B cell (primary cell): ENCODE data around the gene MAP3K5. TPM values are rescaled to one million over a fixed set of nuclear protein-coding genes. Genes with fewer than 3 reads are reported as not detected.
"Not testable (repeated sequence)": the region's sequence is repeated elsewhere in the genome, so short reads cannot be mapped to it uniquely, and the experiment has no call there.

Source experiments
- ATAC-seq: fragments of 200-7000 bp; cut with Tn5 transposase; one replicate; pipeline ENCODE4 v1.10.0; 2021; ENCODE audit warnings: low read depth, mild to moderate bottlenecking, moderate number of reproducible peaks, moderate library complexity
- CTCF ChIA-PET: fragments of 350-600 bp; sonication (Branson Sonifier 250); formaldehyde crosslinking; loops from one replicate; lab custom pipeline; 2021; ENCODE audit warnings: antibody characterized with exemption, inconsistent platforms; lab: Charles Lee
- POLR2A ChIA-PET: fragments of 350-600 bp; sonication (Branson Sonifier 250); formaldehyde crosslinking; loops from one replicate; lab custom pipeline; 2021; ENCODE audit warnings: antibody characterized with exemption; lab: Charles Lee
- DNase-seq: peaks from one replicate; pipeline ENCODE4 v3.0.0; 2013
- H2AFZ ChIP-seq: 2 replicates; pipeline ENCODE4 v1.6.1; 2012; ENCODE audit warnings: mild to moderate bottlenecking, low read depth, low read length; ENCODE audit not compliant: insufficient read depth, poor library complexity, severe bottlenecking
- H3K27ac ChIP-seq, 2 donors: 1 replicate in 1 of 2; 2 replicates in 1 of 2; pipeline ENCODE4 v1.5.1; 2012 to 2013; ENCODE audit warnings: low read length in 2 of 2, mild to moderate bottlenecking in 2 of 2, moderate library complexity in 1 of 2
- H3K27me3 ChIP-seq, 4 experiments: fragments of 200-600 bp in 1 of 4; sonication (generic) in 1 of 4; replicated peaks in 1 of 4; 1 replicate in 2 of 4; 2 replicates in 2 of 4; pipeline versions ENCODE4 v1.6.1 to v1.7.0; 2013 to 2016; ENCODE audit warnings: low read length in 3 of 4, mild to moderate bottlenecking in 2 of 4, mixed read lengths in 1 of 4, moderate library complexity in 1 of 4; ENCODE audit not compliant: insufficient read depth in 4 of 4, control insufficient read depth in 3 of 4; ENCODE audit errors: control extremely low read depth in 1 of 4
- H3K36me3 ChIP-seq, 2 experiments: replicated peaks in 1 of 2; 1 replicate in 1 of 2; 2 replicates in 1 of 2; pipeline versions ENCODE4 v1.6.1 to v1.7.1; 2013; ENCODE audit warnings: low read length in 1 of 2; ENCODE audit not compliant: insufficient read depth in 2 of 2, control insufficient read depth in 1 of 2; ENCODE audit errors: control extremely low read depth in 1 of 2, extremely low read depth in 1 of 2
- H3K4me1 ChIP-seq, 2 donors: fragments of 200-600 bp in 1 of 2; sonication (generic) in 1 of 2; 1 replicate in 1 of 2; 2 replicates in 1 of 2; pipeline versions ENCODE4 v1.5.1 to v1.6.1; 2013 to 2017; ENCODE audit warnings: low read length in 2 of 2; ENCODE audit not compliant: control insufficient read depth in 2 of 2, insufficient read depth in 2 of 2
- H3K4me2 ChIP-seq: replicated peaks from 2 replicates; pipeline ENCODE3; 2012; ENCODE audit warnings: mild to moderate bottlenecking, low read depth, low read length; ENCODE audit not compliant: poor library complexity, severe bottlenecking
- H3K4me3 ChIP-seq, 5 experiments: fragments of 200-600 bp in 1 of 5; sonication (generic) in 1 of 5; 1 replicate in 3 of 5; 2 replicates in 2 of 5; pipeline versions ENCODE4 v1.5.1 to v1.7.0; 2011 to 2016; ENCODE audit warnings: low read length in 4 of 5, mild to moderate bottlenecking in 4 of 5, low read depth in 2 of 5, control low read depth in 1 of 5, moderate library complexity in 1 of 5; ENCODE audit not compliant: insufficient read depth in 1 of 5; ENCODE audit errors: control extremely low read depth in 1 of 5, extremely low read depth in 1 of 5
- H3K79me2 ChIP-seq: fragments of 200-600 bp; sonication (generic); one replicate; pipeline ENCODE4 v1.6.0; 2016; ENCODE audit warnings: low read length; ENCODE audit not compliant: control insufficient read depth, insufficient read depth
- H3K9ac ChIP-seq: fragments of 200-600 bp; sonication (generic); 2 replicates; pipeline ENCODE4 v1.6.1; 2017; ENCODE audit warnings: mild to moderate bottlenecking, low read length, moderate library complexity
- H3K9me3 ChIP-seq, 3 donors: one replicate each; pipeline versions ENCODE4 v1.6.1 to v1.7.1; 2013; ENCODE audit warnings: low read length in 2 of 3; ENCODE audit not compliant: control insufficient read depth in 2 of 3, insufficient read depth in 1 of 3; ENCODE audit errors: control extremely low read depth in 1 of 3
- H4K20me1 ChIP-seq: 2 replicates; pipeline ENCODE4 v1.6.0; 2012; ENCODE audit warnings: mild to moderate bottlenecking, low read length; ENCODE audit not compliant: insufficient read depth, control insufficient read depth, poor library complexity, severe bottlenecking
- H3K27ac Mint-ChIP-seq: one replicate; pipeline ENCODE4 v1.8.0; 2021; ENCODE audit warnings: mixed read lengths
- H3K27me3 Mint-ChIP-seq: one replicate; pipeline ENCODE4 v1.8.0; 2021; ENCODE audit warnings: mixed read lengths
- H3K4me1 Mint-ChIP-seq: one replicate; pipeline ENCODE4 v1.8.0; 2021; ENCODE audit warnings: mixed read lengths
- H3K4me3 Mint-ChIP-seq: one replicate; pipeline ENCODE4 v1.8.0; 2021; ENCODE audit warnings: mixed read lengths
- H3K9me3 Mint-ChIP-seq: one replicate; pipeline ENCODE4 v1.8.0; 2022; ENCODE audit warnings: mixed read lengths; ENCODE audit not compliant: insufficient read depth
- EZH2 ChIP-seq: IDR thresholded peaks from 2 replicates; pipeline ENCODE4 v1.6.1; 2012; ENCODE audit warnings: borderline replicate concordance, low read depth, mild to moderate bottlenecking, moderate library complexity, low read length; ENCODE audit not compliant: insufficient read depth, poor library complexity, severe bottlenecking
- WGBS: methylation state at CpG from one replicate; pipeline ENCODE4 v1.1.5; 2013; ENCODE audit warnings: missing lambda C conversion rate; ENCODE audit not compliant: insufficient coverage; 5-methylcytosine and 5-hydroxymethylcytosine counted together
- intact Hi-C: fragments of 100-400 bp; cut with micrococcal nuclease; formaldehyde crosslinking; loops from one replicate; pipeline ENCODE4 v1.10.0; 2022
- polyA plus RNA-seq: library from polyadenylated mRNA; depleted of rRNA; stranded (reverse); fragments of >200 nt; gene quantifications from 2 replicates; pipeline ENCODE4 v1.2.3, GENCODE V29; 2012
- total RNA-seq, 2 donors: library from RNA; stranded (reverse); fragments of 120-200 nt in 1 of 2; gene quantifications; 1 replicate in 1 of 2; 2 replicates in 1 of 2; pipeline versions ENCODE4 v1.2.3 to v1.2.4, GENCODE V29; 2013 to 2022
- TF ChIP-seq, protein P1 (sequence below): fragments of 200-600 bp; IDR thresholded peaks from one replicate; pipeline ENCODE4 v1.8.0; 2022; ENCODE audit warnings: antibody characterized with exemption, mild to moderate bottlenecking

The MAP3K5 gene
- total and polyA plus RNA-seq, 2 donors (not counting 1 experiment from before 2014, with no cell fraction given), result 5.7 to 34.1 TPM

DNA sequence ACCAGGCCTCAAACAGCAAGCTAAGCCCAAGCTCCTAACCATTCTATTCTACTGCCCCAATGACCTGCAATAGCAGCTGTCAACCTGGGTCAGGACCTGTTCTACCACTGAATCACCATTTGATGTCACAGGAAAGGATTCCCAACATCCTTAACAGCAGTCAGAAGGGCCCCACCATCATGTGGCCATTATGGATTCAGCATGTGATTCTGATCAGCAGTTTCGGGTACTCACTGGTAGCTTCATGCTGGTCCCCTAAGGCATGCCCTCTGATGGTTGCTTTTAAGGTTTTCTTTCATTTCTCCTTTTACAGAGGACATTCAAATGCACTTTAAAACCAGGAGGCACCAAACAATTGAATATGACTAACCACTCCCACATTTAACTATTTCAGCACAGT, 204.8 kb downstream of the MAP3K5 start:
- Histone ChIP-seq H3K79me2 (no peaks in the 10 kb centered on the region), H3K27ac (no peak overlapping the region), H3K9me3 (no peaks in the 10 kb centered on the region), H3K4me2 (no peak overlapping the region), H3K27me3 (no peaks in the 10 kb centered on the region), H3K9ac (no peak overlapping the region), H4K20me1 (peaks cover 3% of the 10 kb centered on the region), H3K4me3 (no peak overlapping the region), H3K36me3 (peaks cover 8 to 64% of the 10 kb centered on the region in 2 experiments), H3K4me1 (no peaks in the 10 kb centered on the region), H2AFZ (no peak overlapping the region)
- 73% methylated on average over 1 of the region's 1 CpG for WGBS
- Mint-ChIP-seq H3K27ac (no peak overlapping the region), H3K4me1 (no peaks in the 10 kb centered on the region), H3K9me3 (no peaks in the 10 kb centered on the region), H3K27me3 (no peaks in the 10 kb centered on the region), H3K4me3 (no peak overlapping the region)
- CTCF ChIA-PET, result interaction anchor here (0.5 to 1.0 kb wide), 2 partner anchors 11 to 205 kb away, joined by 3 to 4 read pairs; partner anchors contain the start of gene MAP3K5
- TF ChIP-seq, protein P1, sequence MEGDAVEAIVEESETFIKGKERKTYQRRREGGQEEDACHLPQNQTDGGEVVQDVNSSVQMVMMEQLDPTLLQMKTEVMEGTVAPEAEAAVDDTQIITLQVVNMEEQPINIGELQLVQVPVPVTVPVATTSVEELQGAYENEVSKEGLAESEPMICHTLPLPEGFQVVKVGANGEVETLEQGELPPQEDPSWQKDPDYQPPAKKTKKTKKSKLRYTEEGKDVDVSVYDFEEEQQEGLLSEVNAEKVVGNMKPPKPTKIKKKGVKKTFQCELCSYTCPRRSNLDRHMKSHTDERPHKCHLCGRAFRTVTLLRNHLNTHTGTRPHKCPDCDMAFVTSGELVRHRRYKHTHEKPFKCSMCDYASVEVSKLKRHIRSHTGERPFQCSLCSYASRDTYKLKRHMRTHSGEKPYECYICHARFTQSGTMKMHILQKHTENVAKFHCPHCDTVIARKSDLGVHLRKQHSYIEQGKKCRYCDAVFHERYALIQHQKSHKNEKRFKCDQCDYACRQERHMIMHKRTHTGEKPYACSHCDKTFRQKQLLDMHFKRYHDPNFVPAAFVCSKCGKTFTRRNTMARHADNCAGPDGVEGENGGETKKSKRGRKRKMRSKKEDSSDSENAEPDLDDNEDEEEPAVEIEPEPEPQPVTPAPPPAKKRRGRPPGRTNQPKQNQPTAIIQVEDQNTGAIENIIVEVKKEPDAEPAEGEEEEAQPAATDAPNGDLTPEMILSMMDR, result no peak
- no peak for TF ChIP-seq EZH2
- intact Hi-C loops, result no loop called here
- POLR2A ChIA-PET, result no interaction called here
- ATAC-seq, result no peak
- no peak for DNase-seq

DNA sequence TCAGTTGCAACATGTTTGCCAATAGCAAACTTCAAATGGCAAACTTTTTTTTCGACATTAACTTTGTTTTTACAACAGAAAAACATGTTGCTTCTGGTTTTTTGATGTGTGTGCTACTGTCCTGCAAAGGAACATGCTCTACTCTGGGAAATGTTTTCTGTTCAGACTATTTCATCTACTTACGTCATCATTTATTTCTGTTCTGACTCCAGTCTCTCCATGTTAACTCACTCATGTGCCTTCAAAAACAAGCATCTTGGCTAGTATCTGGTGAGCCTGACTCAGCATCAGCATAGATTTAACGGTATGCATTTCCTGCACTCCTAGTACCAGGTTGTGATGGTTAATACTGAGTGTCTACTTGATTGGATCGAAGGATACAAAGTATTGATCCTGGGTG, 206.0 kb downstream of the MAP3K5 start:
- Histone ChIP-seq H3K79me2 (no peaks in the 10 kb centered on the region), H3K4me2 (no peak overlapping the region), H3K9me3 (no peaks in the 10 kb centered on the region), H4K20me1 (no peaks in the 10 kb centered on the region), H3K9ac (no peak overlapping the region), H3K4me1 (no peaks in the 10 kb centered on the region), H2AFZ (no peak overlapping the region), H3K4me3 (no peak overlapping the region), H3K27ac (no peak overlapping the region), H3K36me3 (peaks cover 10 to 60% of the 10 kb centered on the region in 2 experiments), H3K27me3 (no peaks in the 10 kb centered on the region)
- 100% methylated on average over 1 of the region's 4 CpGs for WGBS
- ChIA-PET POLR2A (no interaction called here), CTCF (interaction anchor here (1.3 to 2.6 kb wide), 3 partner anchors 11 to 206 kb away, joined by 3 to 11 read pairs (median 6); partner anchors contain the start of gene MAP3K5)
- Mint-ChIP-seq H3K9me3 (no peaks in the 10 kb centered on the region), H3K4me3 (no peak overlapping the region), H3K4me1 (no peaks in the 10 kb centered on the region), H3K27me3 (no peaks in the 10 kb centered on the region), H3K27ac (no peak overlapping the region)
- no peak for DNase-seq
- ATAC-seq, result no peak
- intact Hi-C loops, result no loop called here
- TF ChIP-seq EZH2, result no peak
- TF ChIP-seq, protein P1, result no peak

DNA sequence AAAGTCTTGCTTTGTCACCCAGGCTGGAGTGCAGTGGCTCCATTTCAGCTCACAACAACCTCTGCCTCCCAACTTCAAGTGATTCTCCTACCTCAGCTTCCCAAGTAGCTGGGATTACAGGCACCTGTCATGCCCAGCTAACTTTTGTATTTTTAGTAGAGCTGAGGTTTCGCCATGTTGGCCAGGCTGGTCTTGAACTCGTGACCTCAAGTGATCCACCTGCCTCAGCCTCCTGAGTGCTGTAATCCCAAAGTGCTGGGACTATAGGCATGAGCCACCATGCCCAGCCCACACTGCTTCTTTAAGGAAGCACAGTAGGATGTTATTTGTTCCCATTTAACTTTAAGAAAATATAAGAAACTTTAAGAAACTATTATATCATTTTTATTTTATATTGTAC, 206.8 kb downstream of the MAP3K5 start:
- H3K9ac ChIP-seq, H3K4me2 ChIP-seq, H3K4me1 Mint-ChIP-seq, H3K27ac ChIP-seq, H4K20me1 ChIP-seq, H3K27me3 Mint-ChIP-seq, intact Hi-C loops, POLR2A ChIA-PET, H3K9me3 ChIP-seq, ATAC-seq, H3K9me3 Mint-ChIP-seq, H3K4me3 ChIP-seq, H2AFZ ChIP-seq, H3K27me3 ChIP-seq, DNase-seq, H3K4me3 Mint-ChIP-seq, H3K4me1 ChIP-seq, H3K27ac Mint-ChIP-seq, H3K79me2 ChIP-seq: not testable (repeated sequence)
- peaks cover 13 to 61% of the 10 kb centered on the region in 2 experiments for H3K36me3 ChIP-seq
- CTCF ChIA-PET, result interaction anchor here (1.3 to 2.6 kb wide), 3 partner anchors 11 to 206 kb away, joined by 3 to 11 read pairs (median 6); partner anchors contain the start of gene MAP3K5
- 100% methylated on average over 2 of the region's 2 CpGs for WGBS
